CD1c-positive myeloid dendritic cell (primary cell): Measurements from ENCODE around the gene CLEC4F.
A peak's percentile ranks its signal among the peaks of the same experiment; 100 is the strongest.

Experiments
- DNase-seq: peaks from one replicate; pipeline ENCODE4 v3.0.0-alpha.2; 2016; ENCODE audit errors: extremely low spot score

Gene CLEC4F

DNA sequence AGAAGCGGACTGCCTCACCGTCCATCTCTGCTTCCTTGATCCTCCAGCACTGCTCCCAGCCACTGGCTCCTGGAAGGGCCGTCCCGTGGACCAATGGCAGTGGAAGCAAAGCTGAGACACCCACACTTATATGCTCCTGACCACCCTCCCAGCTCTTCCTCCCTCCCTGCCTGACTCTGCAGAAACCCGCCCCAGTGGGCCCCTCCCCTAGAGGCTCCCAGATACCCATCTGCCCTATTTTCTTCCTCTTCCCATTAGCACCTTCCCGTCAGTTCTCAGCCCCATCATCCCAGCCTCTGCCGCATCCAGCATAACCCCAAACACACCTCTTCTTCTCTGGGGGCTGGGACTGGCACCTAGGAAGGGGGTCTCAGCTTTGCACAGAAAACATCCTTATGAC lies at the start of gene CLEC4F:
Gene CLEC4F (minus strand): TSS at position 101 of the 400 bp plus-strand sequence. CDS start 76 bp downstream, at position 25.
- no peak for DNase-seq

DNA sequence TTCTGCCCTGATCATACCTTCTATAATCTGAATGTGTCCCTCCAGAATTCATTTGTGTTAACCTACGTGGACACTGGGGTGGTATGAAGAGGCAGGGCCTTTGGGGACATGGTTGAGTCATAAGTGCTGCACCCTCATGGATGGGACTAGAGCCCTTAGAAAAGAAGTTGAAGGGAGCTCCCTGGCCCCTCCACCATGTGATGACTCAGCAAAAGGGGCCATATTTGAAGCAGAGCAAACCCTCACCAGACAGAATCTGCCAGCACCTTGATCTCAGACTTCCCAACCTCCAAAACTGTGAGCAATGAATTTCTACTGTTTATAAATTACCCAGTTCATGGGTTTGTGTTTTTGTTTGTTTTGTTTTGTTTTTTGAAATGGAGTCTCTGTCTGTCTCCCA lies 48.6 kb upstream of the CLEC4F start:
- DNase-seq = no peak

DNA sequence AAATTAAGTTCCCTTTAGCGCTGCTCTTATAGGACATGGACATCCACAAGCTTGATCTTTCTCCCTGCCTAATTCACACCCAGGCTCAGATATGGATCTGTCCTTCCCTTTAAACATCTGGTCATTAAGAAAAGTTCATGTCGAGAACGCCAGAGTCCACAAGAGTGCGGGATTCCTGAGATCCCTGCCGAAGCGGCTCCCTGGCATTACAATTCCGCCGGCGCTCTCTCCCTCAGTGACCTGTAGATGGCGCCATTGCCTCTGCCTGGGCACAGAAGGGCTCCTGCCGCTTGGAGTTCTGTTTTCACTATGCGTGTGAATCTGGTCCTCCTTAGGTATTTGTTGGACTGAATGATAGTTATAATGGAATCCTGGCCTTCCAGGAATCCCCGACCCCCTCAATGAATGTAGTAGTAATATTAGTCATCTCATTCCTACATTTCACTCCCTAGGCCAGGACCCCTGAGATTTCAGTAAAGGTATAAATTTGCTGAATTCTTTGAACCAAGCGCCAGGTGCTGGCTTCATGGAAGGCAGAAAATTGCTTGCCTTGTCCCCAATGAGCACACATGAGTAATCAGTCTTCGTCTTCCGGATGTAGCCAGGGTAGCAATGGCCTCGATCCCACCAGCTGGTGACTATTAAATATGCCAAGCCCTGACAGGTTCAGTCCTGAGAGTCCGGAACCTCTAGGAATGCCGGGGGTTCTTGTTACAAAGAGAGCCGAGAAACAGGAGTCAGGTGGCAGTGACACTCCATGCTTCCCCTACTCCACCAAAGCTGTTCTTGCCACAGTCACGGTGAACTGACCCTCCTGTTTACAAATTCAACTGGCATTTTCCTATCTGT lies 41.6 kb upstream of the CLEC4F start:
- DNase-seq = peak; percentile 83

DNA sequence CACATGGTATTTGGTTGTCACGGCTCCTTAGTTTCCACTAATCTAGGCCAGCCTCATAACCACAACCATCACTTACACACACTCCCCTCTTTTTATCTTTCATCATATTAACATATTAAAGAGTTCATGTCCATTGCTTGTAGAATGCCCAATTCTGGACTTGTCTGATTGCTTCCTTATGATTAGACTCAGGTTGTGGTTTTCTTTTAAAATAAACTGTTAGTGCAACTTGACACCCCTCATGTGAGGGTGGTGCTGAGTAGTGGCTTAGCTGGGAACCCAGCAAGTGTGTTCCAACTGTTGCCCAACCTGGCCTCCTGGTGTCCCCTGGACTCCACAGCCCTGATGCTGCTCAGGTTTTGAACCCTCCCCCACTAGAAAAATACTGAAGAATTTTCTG lies 35.3 kb upstream of the CLEC4F start:
- DNase-seq = no peak

DNA sequence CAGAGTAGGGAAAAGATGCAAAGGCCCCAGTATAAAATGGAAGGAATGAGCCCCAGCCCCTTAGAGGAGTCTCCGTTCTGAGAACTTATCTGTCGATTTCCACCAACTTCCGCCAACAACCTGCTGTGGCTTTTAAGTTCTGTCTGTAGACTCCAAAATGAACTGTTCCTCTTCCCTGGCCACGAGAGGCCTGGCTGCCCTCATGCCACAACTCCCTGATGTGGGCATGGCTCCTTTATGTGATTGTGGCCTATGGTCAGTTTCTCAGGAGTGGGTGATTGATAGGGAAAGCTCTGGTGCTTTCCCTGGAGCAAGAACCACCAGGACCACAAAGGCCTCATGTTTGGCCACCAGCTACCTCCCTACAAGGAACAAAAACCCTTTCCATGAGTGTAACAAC lies 34.0 kb upstream of the CLEC4F start:
- peak; percentile 43 for DNase-seq

DNA sequence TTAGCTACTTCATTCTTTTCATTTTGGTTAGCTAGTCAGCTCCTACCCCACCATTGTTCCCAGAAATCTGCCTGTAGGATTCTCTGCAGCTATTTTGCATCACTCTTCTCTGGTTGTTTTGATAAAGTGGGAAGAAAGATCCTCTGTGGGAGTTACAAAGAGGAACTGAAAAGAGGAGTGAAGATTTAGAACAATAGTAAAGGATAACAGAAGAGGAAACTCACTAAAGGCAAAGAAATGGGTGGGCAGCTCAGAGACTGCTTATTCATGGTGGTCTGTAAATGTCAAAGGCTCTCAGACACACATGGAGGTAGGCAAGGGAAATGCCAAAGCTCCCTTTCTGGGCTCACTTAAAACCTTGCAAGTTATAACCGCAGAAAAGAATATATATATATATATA lies 32.4 kb upstream of the CLEC4F start:
- DNase-seq = peak; percentile 81

GRCh38 chr2:70851704-70852103 lies 31.3 kb upstream of the CLEC4F start:
- peak; percentile 87 for DNase-seq

GRCh38 chr2:70850925-70851324 lies 30.5 kb upstream of the CLEC4F start:
- no peak for DNase-seq

GRCh38 chr2:70842401-70842800 lies 22.0 kb upstream of the CLEC4F start:
- no peak for DNase-seq

DNA sequence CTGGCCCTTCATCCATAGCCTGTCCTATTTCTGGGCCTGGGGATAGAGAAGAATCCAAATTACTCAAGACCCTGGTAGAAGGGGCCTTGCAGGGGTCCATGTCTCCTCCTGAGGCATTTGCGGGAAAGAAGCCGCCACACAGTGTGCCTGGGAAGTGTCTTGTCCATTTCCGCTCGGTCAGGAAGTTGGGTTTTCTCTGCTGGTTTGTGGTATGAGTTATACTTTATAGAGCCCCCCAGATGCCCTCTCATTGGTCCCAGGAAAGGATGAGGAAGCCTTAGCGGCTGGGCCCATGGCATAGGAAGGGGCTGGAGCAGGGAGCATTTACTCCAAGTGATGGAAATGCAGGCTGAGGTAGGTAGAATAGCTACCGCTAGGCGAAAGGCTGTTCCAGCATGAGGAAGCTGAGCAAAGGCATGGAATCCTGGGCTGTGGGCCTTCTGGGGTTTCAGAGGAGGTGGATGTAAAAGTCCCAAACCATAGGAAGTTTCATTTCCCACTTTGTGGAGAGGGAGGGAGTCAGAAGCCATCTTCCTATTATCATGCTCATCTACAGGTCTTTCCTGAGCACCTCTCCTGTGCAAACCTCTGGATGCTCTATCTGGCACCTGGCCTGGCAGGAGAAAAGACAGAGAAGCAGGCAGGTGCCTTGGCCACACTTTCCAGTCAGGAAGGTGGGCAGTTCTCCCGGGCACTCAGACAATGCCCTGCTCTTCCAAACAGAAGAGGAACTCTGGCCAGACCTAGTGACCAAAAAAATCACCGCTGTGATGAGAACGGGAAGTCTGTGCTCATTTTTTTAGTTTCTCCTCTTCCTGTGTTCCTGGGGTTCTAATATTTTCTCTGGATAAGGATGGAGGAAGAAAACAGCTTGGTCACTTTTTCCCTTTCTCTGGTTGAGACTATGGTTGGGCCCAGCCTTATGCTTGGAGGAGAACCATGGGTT lies 17.9 kb upstream of the CLEC4F start:
- peak; percentile 61 for DNase-seq

GRCh38 chr2:70835643-70836042 lies 15.2 kb upstream of the CLEC4F start, which contains the start of gene CD207:
Gene CD207, minus strand, starts transcription at chr2:70835816. Its CDS starts 40 bp downstream, at chr2:70835776.
- DNase-seq = peak; percentile 18

GRCh38 chr2:70834881-70835280 lies 14.5 kb upstream of the CLEC4F start:
- no peak for DNase-seq

DNA sequence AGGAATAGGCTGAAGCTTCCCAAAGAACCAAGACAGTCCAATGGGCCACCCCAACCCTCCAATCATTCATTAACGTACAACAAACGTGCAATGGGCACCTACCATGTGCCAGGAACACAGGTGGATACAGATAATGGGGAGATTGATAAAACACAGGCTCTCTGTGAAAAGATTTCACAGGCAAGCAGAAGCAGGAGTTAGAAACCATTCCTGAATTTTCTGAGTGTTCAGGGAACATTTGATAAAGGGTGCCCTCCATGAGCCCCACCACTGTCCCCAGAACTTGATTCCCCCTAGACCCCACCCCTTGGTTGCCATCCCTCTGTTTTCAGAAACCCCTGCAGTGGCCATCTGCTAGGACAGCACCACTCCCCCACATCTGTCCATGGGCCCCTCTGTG lies 13.7 kb upstream of the CLEC4F start:
- DNase-seq = no peak

GRCh38 chr2:70833246-70833645 lies 12.8 kb upstream of the CLEC4F start:
- DNase-seq = no peak

GRCh38 chr2:70832386-70832785 lies 12.0 kb upstream of the CLEC4F start:
- DNase-seq = peak; percentile 59

DNA sequence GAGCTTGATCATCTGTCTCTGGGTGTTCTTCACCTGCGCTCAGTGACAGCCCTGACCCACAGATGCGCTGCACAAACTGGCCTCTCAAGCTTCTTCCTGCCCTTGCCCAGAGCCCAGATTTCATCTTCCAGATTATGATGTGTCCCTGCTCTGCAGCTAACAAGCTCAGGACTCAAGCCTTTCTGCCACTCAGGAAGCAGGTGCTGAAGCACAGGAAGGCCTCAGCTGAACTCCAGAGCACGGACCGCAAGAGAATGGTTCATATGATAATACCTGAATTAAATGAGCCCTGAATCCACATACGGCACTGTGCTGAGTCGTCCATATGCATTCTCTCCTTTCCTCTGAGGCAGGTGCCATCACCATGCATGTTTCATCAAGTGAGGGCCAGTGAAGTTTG lies 11.5 kb upstream of the CLEC4F start:
- no peak for DNase-seq

DNA sequence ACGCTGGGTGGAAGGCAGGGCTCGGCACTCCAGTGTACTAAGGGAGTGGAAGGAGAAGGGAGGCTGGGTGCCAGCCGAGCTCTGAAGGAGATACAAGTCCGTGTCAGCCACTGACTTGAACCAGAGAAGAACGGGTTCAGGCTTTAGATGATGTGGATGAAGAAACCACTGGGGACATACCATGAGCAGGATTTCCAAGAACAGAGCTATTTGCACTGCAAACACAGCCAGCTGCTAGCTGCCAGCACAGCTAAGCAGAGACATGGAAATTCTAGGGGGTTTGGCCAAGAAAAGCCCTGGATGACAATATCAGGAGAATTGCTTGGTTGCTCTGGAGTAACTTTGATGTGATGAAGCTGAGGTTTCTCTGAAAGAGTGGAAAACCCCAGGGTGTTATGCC lies 10.0 kb upstream of the CLEC4F start:
- DNase-seq = no peak

- DNase-seq = no peak
These were observed 9.5 kb upstream of the CLEC4F start for GRCh38 chr2:70829916-70830315.

GRCh38 chr2:70828914-70829824 lies 8.8 kb upstream of the CLEC4F start:
- DNase-seq = peak; percentile 33

GRCh38 chr2:70828115-70828514 lies 7.7 kb upstream of the CLEC4F start:
- DNase-seq = no peak

- DNase-seq = peak; percentile 25
These were observed 7.0 kb upstream of the CLEC4F start for GRCh38 chr2:70827388-70827787.
